Coronary artery (tissue), 2 donors: ENCODE data around the gene OSCP1.
A peak's percentile ranks its signal among the peaks of the same experiment; 100 is the strongest.

Source experiments
- DNase-seq: peaks from one replicate; pipeline ENCODE4 v3.0.0-alpha.2; 2017; ENCODE audit warnings: low spot score
- H3K27ac ChIP-seq, 2 donors: fragments of 200-600 bp; sonication (generic); one replicate each; pipeline ENCODE4 v1.5.1; 2016 to 2019
- H3K4me3 ChIP-seq: fragments of 200-600 bp; sonication (generic); 2 replicates; pipeline ENCODE4 v1.5.1; 2016; ENCODE audit warnings: mild to moderate bottlenecking, moderate library complexity
- CTCF ChIP-seq: fragments of 200-600 bp; sonication (generic); IDR thresholded peaks from one replicate; pipeline ENCODE4 v1.5.1; 2019; ENCODE audit warnings: antibody characterized with exemption

OSCP1 gene

GRCh38 chr1:36382669-36383068, 67.6 kb downstream of the OSCP1 start:
- peak overlapping the region; percentile 22 to 30 for H3K27ac ChIP-seq
- no peak overlapping the region for H3K4me3 ChIP-seq
- DNase-seq = no peak
- no peak for TF ChIP-seq CTCF

GRCh38 chr1:36382231-36382630, 68.0 kb downstream of the OSCP1 start:
- no peak overlapping the region for H3K4me3 ChIP-seq
- peak overlapping the region; percentile 22 to 30 for H3K27ac ChIP-seq
- TF ChIP-seq CTCF = no peak
- no peak for DNase-seq

- no peak for TF ChIP-seq CTCF
- Histone ChIP-seq H3K27ac (peak overlapping the region in 1 of 2 donors; percentile 38), H3K4me3 (no peak overlapping the region)
- DNase-seq = no peak
Observed at GRCh38 chr1:36381405-36381804, 68.8 kb downstream of the OSCP1 start.

- TF ChIP-seq CTCF = no peak
- DNase-seq = no peak
- H3K27ac ChIP-seq = peak overlapping the region in 1 of 2 donors; percentile 38
- no peak overlapping the region for H3K4me3 ChIP-seq
Observed at GRCh38 chr1:36380782-36381181, 69.5 kb downstream of the OSCP1 start.

- H3K27ac ChIP-seq = peak overlapping the region in 1 of 2 donors; percentile 38
- no peak for DNase-seq
- H3K4me3 ChIP-seq = no peak overlapping the region
- no peak for TF ChIP-seq CTCF
Observed at GRCh38 chr1:36380143-36380619, 70.1 kb downstream of the OSCP1 start.

GRCh38 chr1:36377791-36378492, 72.3 kb downstream of the OSCP1 start:
- no peak for DNase-seq
- TF ChIP-seq CTCF = no peak
- Histone ChIP-seq H3K27ac (no peak overlapping the region), H3K4me3 (no peak overlapping the region)

GRCh38 chr1:36372617-36373016, 77.6 kb downstream of the OSCP1 start:
- no peak overlapping the region for H3K4me3 ChIP-seq
- peak overlapping the region; percentile 88 to 91 for H3K27ac ChIP-seq
- TF ChIP-seq CTCF = no peak
- DNase-seq = no peak
